Inflammatory macrophage (primary cell): ENCODE measurements around the gene OR11H1.
"Not testable (repeated sequence)": the region's sequence is repeated elsewhere in the genome, so short reads cannot be mapped to it uniquely, and the experiment has no call there.

Source experiments
- DNase-seq, 2 donors: peaks; one replicate each; pipeline ENCODE4 v3.0.0-alpha.2; 2020 to 2022
- total RNA-seq, 18 experiments: gene quantifications; one replicate each; lab custom pipeline; 2026; ENCODE audit warnings: mixed read lengths in 6 of 18, inconsistent platforms in 2 of 18; lab: John Stamatoyannopoulos, UW

OR11H1 gene, protein sequence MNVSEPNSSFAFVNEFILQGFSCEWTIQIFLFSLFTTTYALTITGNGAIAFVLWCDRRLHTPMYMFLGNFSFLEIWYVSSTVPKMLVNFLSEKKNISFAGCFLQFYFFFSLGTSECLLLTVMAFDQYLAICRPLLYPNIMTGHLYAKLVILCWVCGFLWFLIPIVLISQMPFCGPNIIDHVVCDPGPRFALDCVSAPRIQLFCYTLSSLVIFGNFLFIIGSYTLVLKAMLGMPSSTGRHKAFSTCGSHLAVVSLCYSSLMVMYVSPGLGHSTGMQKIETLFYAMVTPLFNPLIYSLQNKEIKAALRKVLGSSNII
- 0 to 0.04 (median 0) reads per million in 18 experiments for total RNA-seq

DNA sequence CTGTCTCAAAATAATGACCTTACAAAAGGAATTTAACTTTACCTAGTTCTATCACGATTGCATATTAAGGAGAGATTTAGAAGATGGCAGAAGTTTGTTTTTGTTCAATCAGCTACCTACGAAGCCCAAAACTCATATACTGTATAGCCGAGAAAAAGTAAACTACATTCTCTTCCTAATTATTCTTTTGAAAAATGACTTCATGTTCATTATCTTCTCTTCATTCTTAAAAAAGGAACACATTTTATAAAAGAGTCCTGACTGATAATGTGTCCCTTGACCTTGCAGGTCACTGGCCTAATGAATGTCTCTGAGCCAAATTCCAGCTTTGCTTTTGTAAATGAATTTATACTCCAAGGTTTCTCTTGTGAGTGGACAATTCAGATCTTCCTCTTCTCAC, at the start of gene OR11H1:
Gene OR11H1, plus strand, starts transcription at position 301 of the 400 bp plus-strand sequence. Its CDS starts 0 bp downstream, at position 301.
- not testable (repeated sequence) for DNase-seq

DNA sequence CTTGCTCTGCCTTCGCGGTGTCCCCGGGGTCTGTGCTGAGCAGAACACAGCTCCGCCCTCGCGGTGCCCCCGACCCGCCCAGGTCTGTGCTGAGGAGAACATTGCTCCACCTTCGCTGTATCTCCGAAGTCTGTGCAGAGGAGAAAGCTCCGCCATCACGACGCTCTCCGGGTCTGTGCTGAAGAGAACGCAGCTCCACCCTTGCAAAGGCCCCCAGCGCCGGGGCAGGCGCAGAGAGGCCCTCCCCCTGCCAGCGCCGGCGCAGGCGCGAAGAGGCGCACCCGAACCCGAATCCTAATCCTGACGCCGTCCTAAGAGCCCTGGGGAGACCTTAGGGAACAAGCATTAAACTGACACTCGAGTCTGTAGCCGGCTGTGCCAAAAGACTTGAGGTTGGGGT, 18.0 kb upstream of the OR11H1 start:
- DNase-seq = not testable (repeated sequence)

DNA sequence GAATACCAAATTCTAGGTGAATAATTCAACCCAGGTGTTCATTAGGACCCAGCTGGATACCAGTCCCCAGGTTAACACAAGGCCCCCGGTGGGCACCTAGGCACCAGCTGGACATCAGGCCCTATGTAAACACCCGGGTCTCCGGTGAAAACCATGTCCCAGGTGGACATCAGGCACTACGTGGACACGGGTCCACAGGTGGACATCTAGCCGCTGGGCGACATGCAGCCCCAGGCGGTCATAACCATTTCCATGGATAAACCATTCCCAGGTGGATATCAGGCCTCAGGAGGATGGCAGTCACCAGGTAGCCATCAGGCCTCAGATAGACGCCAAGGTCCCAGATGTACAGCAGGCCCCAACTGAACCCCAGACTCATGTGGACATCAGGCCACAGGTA, 12.1 kb upstream of the OR11H1 start:
- DNase-seq = not testable (repeated sequence)

DNA sequence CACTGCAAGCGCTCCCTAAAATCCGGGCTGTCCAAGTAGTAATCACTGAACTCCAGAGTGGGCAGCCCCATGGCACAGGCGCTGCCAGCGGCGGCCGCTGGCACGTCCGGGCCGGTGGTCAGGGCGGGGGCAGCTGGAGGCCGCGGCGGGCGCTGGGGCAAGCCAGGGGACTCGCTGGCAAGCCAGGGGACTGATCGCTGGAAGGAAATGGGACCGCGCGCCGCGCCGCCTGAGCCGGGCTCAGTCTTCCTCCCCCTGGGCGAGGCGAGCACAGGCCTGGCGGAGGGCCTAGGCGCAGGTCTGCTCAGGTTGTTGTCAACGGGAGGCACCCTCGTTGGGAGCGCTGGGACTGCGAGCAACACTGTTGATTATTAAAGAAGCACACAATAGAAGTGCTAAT, 25.8 kb downstream of the OR11H1 start:
- peak in 1 of 2 donors; percentile 0 for DNase-seq

DNA sequence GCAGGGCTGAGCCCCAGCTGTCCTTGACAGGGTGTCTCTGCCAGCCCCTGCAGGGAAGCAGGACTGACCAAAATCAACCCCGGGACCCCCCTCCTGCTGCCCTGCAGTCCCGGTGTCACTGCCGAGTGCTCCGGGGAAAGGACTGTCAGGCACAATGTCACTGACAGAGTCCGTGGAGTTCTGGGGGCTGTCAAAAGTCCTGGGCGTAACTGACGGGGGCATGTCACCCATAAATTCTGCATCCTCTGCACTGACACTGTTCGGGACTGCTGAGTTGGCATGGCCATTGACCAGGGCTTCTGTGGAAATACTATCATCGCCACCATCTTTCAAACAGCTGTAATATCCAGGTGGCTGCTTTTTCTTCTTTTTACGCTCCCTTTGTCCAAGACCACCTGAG, 35.5 kb downstream of the OR11H1 start:
- DNase-seq = not testable (repeated sequence)

DNA sequence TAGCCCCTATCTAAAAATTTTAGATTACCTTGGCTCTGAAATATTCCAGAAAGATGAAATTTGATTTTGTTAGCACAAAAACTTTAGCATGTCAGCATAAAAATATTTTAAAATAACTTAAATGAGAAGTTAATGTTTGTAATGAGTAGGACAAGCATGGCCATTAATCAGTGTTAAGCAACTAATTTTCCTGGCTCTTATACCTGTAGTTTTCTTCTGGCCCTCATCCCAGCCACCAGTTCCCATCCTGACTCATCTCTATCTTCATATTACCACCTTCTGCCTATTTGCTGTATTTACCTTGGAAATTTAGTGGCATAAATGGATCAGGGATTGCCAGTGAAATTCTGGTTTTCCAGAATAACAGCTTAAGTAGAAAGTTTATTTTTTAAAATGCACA, 37.1 kb downstream of the OR11H1 start:
- not testable (repeated sequence) for DNase-seq
